HG03354 (cell line): ENCODE results near the gene KPNB1.

Source experiments
- ATAC-seq: cut with Tn5 transposase; IDR thresholded peaks from one replicate; pipeline ENCODE4 v1.9.1; 2021; ENCODE audit warnings: mild to moderate bottlenecking; ENCODE audit not compliant: unreplicated experiment, poor library complexity, severe bottlenecking

The KPNB1 gene

DNA sequence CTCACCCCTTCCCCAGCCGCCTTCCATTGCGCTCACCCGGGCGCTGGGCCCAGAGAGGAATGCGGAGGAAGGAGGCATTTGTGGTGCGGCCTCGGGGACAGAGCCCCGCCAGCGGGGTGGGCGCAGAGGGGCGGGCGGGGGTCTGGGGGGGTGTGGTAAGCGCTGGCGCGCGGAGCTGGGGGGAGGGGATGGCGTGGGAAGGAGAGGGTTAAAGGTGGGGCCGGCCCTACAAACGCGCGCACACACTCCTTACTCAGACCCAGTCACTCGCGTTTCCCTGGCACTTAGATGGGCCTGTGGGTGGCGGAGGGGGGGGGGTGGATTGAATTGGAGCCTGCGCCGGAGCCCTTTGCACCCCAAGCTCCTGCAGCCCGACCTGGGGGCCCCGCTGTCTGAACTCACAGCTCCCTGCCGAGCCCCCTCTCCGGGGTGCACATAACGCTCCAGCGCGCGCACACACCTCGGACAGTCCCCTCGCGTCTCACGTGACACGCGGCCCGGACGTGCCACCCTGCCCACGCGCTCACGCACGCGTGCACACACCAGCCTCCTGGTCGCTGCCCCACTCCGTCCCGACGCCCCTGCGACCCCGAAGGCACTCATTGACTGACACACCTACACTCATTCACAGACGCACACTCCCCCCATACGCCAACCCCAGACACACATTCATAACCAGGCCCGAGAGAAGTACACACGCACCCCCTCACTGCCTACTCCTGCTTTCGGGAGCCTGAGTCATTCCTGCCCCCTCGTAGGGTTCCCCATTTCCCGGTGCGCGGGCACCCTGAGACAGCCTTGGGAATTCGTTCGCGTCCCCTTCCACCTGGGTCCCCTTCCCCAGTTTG lies 45.1 kb downstream of the KPNB1 start:
- ATAC-seq, result no peak

DNA sequence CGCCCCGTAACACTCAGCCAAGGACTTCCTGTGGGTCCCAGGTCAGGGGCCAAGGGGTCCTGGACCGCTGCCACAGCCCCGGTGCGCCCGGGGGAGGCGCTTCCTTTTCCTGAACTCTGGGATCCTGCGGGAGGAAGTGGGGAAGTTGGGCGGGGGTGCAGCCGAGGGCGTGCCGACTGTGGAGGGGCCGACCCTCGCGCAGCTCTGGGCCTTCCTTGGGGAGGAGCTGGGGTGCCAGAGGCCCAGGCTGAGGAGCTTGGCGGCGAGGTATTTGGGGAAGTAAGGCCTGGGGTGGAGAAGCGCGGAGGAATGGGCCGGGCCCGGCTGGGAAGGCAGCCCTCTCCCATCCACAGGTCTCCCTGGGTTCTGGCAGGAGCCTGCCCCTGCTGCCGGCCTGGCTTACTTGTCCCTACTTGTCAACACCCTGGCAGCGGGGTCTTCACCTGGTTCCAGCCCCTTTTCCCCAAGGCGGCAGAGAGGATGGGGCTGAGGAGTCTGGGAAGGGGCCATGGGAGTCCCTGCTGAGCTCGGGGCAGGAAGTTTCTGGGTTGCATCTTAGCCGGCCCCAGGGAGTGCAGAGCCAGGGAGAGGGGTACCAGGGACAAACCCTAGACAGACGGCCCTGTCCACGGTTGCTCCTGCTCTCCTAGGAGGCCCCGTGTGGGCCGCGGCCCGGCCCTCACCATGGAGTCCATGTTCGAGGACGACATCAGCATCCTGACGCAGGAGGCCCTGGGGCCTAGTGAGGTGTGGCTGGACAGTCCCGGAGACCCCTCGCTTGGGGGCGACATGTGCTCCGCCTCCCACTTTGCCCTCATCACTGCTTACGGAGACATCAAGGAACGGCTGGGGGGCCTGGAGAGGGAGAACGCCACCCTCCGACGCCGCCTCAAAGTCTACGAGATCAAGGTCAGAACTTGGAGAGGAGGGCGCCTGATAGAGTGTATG lies 46.0 kb downstream of the KPNB1 start:
- no peak for ATAC-seq

DNA sequence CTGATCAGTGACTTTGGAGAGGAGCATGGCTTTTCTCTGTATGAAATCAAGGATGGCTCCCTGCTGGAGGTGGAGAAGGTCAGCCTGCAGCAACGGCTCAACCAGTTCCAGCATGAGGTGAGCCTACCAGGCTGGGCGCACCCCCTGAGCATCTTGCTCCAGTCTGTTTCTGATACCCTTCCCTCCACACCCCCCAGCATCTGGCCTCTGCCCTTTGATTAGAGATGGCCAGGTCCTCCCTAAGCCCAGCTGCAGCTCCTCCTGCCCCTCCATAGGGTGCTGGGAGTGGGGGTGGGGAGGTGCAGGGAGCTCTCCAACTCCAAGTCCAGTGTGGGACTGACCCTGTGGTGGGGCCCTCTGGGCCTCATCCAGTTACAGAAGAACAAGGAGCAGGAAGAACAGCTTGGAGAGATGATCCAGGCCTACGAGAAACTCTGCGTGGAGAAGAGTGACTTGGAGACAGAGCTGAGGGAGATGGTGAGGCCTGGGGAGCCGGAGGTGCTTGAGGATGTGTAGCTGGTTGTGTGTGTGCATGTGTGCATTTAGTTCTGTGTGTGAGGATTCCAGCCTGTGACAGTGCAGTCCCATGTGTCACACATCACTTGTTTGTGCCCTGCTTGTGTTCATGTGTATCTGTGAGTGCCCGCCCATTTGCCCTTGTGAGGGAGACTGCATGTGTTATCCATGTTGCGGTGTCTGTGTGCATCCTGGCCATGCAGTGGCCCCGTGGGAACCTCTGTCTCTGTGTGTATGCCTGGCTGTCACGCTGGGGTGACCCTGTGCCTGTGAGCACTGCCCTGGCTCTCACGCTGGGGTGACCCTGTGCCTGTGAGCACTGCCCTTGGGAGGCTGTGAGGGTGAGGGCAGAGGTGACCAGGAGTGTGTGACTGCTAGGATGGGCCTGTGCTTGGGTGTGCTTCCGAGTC lies 47.3 kb downstream of the KPNB1 start:
- ATAC-seq, result no peak

DNA sequence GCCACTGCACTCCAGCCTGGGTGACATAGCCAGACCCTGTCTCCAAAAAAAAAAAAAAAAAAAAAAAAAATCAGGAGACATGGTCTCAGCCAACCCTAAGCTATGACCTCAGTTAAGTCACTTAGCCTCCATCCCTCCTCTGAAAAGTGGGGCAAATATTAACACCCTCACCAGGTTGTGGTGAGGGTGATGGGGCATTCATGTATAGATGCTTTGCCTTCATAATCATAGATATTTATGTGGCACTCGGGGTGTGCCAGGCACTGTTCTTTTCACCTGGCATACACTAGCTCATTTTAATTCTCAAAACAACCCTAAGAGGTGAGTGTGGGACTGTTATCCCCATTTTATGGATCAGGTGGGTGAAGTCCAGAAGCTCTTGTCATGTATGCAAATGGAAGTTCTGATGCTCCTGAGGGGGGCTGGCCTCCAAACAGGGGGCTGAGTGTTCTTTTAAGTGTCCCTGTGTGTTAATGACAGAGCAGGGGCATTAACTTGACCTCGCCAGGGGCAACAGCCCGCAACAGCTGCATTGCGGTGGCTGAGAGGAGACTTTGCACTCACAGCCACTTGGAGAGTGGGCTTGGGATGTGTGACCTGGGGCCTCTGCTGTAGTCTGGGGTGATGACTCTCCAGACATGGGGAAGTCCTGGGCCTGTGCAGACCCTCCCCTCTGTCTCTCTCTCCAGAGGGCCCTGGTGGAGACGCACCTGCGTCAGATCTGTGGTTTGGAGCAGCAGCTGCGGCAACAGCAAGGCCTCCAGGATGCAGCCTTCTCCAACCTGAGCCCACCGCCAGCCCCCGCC lies 48.4 kb downstream of the KPNB1 start:
- no peak for ATAC-seq

DNA sequence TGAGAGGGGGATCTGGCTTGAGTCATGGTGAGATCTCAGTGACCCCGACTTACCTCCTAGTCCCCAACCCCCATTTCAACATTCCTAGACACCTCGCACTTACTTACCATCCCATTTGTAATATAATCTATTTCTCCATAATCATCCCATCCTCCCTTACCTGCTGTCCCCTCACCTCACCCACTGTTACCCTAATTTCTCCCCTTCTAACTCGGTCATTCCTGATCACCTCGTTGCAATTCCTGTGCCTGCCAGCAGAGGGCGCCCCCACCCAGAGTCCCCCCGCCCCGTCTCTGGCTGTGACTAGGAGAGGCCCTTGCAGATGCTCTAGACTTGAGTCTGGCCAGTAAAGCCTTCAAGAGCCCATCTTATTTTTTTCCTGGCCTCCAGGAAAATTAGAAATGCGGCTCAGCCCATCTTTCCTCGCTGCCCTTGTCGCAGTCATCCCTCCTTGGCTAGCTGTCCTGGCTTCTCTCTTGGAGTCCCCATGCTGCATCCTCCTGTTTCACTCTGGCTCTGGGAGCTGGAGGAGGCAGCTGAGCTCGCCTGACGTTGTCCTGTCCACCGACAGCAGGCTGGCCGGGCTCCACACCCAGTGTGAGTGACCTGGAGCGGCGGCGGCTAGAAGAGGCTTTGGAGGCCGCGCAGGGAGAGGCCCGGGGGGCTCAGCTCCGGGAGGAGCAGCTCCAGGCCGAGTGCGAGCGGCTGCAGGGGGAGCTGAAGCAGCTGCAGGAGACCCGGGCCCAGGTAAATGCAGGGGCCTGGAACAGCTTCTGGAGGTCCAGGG lies 49.2 kb downstream of the KPNB1 start:
- no peak for ATAC-seq

DNA sequence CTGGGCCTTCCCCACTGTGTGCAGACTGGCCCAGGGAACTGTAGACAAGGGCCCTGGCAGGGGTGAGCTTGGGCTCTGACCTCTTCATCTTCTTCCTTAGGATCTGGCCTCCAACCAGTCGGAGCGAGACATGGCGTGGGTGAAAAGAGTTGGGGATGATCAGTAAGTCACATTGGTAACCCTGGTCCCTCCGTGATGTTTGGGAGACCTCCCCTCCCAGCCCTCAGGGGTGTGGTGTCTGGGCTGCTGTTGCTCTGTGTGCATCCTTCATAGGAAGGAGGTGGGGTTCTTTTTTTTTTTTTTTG lies 49.8 kb downstream of the KPNB1 start:
- no peak for ATAC-seq

DNA sequence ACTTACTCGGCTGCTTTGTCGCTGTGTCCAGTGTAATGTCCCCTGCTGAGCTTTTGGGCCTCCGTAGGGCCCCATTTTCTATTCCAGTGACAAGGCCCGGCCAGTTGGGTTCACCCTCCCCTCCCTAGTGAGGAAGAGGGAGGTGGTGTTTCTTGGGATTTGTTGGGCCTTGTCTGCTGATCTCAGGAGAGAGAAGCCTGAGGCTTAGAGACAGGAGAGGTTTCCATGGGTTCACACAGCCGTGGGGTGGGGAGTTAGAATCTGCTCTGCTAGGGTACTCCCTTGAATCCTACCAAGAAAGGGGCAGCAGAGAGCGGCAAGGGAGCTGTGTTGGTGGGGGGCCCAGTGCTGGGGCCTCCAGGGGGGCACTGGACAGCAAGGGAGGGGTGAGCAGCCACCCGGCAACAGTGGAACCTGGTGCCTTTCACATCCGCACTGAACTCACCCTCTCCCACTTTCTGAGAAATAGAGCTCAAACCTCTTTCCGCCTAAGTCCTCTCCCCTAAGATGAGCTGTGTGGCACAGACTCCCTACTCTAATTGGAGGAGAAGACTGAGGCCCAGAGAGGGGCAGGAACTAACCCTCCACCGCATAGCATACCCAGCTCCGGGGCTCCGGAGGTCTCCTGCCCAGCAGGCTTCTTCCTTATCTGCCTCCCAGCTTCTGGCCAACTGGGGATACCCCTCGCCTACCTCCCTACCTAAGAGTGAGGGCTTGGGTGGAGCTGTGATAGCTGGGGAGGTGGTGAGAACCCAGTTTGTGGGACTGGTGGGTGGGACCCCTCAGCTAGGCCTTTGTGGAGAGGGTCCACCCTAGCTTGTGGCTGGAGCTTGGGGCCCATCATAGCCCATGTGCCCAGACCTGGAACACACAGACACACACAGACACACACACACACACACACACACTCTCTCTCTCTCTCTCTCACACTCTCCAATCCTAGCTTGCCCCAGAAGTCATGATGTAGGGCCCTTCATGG lies 51.0 kb downstream of the KPNB1 start:
- no peak for ATAC-seq

DNA sequence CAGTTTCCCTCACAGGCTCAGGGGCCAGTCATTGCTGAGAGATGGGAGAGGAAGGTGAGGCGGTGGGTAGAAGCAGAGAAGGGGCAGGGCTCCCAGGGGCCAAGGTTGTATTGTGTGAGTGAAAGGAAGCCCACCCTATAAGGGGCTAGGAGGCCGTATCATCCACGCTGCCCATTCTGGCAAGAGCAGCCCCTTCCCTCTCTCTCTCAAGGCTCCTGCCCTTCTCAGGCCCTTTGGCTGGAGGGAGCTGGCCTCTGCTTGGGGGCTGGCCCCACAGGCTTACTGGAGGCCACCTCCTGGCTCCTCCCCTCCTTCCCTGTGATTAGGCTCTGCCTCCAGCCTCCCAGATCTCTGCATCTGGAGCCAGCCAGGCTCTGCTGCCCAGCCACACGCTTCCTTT lies 51.9 kb downstream of the KPNB1 start:
- ATAC-seq, result no peak

DNA sequence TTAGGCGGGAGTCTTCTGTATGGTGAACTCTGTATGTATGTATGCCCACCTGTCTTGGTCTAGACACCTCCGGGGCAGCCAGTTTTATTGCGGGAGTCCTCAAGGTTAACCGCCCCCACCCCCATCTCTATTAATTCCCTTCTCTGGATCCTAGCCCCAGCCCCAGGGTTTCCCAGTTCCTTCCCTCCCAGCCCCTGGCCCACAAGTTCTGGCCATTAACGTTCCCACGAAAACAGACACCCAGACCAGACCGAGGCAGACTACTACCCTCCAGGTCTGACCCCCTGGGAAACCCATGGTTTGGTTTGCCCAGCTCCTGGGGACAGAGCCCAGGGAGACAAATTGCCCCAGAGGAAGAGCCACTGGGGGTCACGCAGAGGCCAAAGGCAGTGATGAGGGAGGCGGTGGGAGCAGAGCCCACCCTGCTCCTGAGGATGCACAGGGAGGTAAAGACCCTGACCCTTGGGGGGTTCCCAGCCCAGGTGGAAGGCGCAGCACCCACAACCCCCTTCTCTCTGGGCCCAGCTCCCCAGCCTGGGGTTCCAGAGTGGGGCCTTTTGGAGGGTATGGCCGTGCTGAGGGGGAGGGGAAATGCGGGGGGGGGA lies 52.8 kb downstream of the KPNB1 start:
- no peak for ATAC-seq

DNA sequence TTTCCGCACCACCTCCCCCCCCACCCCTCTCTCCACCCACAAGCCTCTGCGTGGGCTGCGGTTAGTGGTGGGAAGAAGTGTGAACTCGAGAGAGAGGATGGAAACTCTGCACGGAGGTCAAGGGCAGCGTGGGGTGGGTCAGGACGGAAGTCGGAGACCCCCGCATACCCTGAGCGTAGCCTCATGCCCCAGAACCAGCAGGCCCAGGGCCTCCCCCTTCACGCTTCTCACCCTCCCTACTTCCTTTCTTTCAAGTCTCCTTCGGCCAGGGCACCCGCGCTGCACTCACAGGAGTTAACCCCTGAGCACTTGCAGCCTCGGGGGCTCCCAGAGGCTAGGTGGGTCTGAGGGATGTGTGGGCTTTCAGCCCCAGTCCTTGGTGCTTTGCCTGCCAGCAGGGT lies 53.5 kb downstream of the KPNB1 start:
- ATAC-seq, result no peak

DNA sequence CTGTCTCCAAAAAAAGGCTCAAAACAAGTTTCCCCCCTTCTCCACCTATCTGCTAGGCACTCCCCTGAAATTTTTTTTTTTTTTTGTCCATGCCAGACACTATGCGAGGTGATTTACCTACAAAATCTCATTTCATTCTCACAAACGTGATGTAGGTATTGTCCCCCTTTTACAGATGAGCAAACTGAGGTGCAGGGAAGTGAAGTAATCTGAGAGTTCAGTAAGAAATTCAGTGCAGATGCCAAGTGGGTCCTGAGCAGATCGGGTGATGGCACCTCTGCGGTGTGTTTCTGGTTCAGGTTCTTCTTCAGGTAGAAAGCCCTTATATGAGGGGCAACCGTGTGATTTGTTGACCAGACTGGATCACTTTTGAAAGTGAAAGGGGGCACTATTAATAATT lies 54.0 kb downstream of the KPNB1 start:
- ATAC-seq, result no peak

DNA sequence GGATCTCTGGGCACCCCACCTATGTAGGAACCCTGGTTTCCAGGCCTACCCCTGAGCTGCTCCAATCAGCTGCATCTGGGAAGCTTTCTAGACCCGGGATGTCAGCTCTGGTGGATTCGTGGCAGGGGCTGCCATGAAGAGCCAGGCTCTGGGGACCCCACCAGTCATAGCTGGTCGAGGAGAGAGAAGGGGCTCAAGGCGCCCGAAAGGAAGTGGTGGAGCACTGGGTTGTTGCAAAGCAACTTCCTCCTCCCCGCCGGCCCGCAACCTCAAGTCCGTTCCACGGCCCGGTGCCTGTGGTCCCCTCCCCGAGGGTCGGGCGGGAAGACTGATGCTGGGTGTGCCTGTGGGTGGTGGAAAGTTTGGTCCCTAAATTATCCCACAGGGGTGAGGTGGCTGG lies 54.4 kb downstream of the KPNB1 start:
- no peak for ATAC-seq

DNA sequence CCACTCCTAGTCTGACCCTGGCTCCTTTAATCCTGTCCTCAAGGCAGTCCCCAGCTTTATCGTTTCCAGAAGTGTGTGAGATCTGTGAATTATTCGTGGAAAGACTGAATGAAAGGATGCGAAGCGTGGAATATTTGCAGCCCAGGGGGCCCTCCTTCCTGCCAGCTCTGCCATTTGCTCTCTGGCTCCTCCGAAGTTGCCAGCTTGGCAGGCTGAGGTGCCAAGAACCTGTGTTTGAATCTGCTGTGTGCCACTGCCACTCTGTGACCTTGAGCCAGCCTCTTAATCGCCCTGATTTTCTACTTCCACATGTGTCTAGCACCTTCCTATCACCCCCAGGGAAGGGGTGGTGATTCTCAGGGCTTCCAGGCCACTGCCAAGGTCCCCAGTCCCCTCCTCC lies 55.0 kb downstream of the KPNB1 start:
- no peak for ATAC-seq

DNA sequence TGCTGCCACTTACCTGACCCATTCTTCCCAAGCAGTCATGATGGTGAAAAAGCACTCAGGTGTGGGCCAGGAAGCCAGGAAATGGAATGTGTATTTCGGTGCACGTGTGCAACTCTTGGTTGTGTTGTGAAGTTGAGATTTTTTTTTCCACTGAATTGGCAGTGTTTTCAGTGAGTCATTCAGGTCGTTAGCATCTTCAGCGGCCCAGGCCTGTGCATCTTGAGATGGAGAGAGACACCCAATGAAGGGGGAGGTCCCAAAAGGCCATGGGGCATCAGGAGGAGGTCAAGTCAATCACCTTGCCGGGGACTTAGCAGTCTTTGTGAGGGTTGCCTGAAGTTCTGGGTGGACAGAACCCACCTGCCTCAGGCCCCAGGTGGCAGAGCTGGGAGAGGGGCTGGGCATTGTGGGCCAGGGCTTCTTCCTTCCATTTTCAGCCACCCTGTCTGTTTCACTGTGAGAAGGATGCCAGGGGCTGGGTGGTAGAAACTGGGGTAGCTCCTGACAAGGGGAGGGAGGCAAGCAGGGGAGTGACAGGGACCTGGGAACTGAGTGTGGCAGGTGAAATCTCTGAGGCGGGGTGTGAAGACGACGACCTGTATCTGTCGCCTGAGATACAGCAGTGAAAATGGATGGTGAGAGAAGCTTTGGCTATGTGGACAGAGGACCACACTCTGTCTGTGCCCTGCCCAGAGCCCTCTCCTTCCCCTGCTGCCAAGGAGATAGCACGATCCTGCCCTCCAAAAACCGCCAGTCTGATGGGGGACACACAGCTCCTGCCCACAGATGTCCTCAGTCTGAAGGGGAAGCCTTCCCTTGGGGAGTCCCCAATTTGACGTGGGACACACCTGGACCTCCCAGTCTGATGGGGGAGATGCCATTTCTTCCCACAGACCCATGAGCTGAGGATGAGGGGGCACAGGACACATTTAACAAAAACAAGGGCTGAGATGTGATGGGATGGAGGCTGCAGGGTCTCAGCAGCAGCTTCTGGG lies 56.1 kb downstream of the KPNB1 start:
- ATAC-seq, result no peak

DNA sequence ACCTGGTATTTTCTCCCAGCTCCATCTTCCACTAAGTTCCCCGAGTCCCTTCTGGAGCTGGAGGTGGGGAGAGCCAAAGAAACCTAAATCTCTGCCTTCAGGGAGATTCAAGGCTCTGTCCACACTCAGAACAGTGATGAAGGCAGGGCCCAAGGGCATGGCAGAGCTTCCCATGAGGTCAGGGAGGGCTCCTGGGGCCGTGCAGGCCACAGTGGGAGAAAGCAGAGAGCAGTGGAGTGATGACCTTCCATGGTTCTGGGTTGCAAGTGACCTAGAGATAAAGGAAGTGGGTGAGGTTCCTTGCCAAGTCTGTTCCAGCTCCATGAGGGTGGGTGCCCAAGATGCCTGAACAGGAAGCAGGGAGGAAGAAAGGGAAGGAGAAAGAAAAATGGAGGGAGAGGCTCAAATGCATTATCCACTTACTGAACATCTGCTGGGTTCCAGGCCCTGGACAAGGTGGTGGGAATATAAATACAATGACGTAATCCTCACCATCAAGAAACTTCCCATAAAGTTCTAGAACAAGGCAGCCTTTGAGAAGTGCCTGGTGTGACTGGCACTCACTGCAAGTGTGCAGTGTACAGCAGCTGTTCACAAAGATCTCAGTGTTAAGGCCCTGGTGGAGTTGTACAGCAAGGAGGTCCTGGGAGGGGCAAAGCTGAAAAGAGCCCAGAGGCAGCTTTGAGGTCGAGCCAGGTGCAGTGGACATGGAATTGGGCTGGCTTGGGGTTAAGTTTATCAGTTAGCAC lies 57.5 kb downstream of the KPNB1 start:
- no peak for ATAC-seq
